ENCODE results near the gene MLLT10.

- no peak for TF ChIP-seq CTCF (IDR thresholded peaks at IDR 0.05)
- TF ChIP-seq POLR2A (IDR thresholded peaks at IDR 0.05) = no peak
Observed at GRCh38 chr10:21771219-21771618, 237.2 kb downstream of the MLLT10 start.

All from adrenal gland (tissue), 5 donors.